ENCODE measurements around the gene ABHD3.
"Not testable (repeated sequence)": the region's sequence is repeated elsewhere in the genome, so short reads cannot be mapped to it uniquely, and the experiment has no call there.

Gene ABHD3

DNA sequence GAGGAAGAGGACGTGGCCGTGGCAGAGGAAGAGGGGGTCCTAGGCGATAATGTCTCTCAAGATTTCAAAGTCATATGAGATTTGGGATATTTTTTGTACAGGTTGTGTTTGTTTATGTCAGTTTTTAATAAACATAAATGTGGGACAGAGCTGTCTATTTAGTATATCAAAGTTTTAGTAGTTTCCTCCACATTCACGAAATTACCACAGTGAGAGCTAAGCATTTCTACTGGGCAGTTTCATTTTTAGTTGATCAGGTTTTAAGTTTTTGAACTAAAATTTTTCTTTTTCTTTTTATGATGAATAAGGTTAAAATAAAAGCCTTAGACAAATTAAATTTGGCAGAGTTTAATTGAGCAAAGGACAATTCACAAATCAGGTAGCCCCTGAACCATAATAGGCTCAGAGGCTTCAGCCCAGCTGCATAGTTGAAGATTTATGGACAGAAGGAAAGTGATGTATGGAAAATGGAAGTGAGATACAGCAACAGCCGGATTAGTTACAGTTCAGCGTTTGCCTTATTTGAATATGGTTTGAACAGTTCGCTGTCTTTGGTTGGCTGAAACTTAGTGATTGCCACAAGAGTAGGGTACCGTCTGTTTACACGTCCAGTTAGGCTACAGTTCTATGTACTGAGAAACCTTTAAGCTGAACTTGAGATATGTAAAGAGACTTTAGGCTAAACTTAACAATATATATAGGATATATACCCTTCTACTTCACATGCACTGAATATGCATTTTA lies 75.3 kb downstream of the ABHD3 start:
- H3K4me1 ChIP-seq (ENCODE audit: control insufficient read depth, insufficient read depth, low read length, poor library complexity, severe bottlenecking) = peaks cover 12% of the 10 kb centered on the region
- DNase-seq = no peak
- no peaks in the 10 kb centered on the region for H3K9me3 ChIP-seq (ENCODE audit: control insufficient read depth, low read length)
- no peak overlapping the region for H3K4me3 ChIP-seq (ENCODE audit: insufficient read depth, low read depth, low read length, poor library complexity, severe bottlenecking)
- H3K36me3 ChIP-seq (ENCODE audit: control insufficient read depth, insufficient read depth, low read length) = peaks cover 36% of the 10 kb centered on the region
- no peaks in the 10 kb centered on the region for H3K27me3 ChIP-seq (replicated peaks; ENCODE audit: control insufficient read depth, insufficient read depth, low read length, poor library complexity, severe bottlenecking)
- H3K27ac ChIP-seq (ENCODE audit: insufficient read depth, low read length, poor library complexity, severe bottlenecking) = no peak overlapping the region

DNA sequence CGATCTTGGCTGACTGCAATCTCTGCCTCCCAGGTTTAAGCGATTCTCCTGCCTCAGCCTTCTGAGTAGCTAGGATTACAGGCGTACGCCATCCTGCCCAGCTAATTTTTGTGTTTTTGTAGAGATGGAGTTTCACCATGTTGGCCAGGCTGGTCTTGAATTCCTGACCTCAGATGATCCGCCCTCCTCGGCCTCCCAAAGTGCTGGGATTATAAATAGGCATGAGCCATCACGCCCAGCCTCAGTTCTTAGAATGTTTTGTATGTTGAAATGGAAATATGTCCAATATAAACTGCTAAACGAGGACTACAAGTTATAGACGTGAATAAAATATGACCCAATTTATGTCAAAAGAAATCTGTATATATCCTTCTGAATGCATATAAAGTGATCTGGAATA lies 82.9 kb downstream of the ABHD3 start:
- H3K4me3 ChIP-seq (ENCODE audit: insufficient read depth, low read depth, low read length, poor library complexity, severe bottlenecking); H3K27me3 ChIP-seq (replicated peaks; ENCODE audit: control insufficient read depth, insufficient read depth, low read length, poor library complexity, severe bottlenecking); H3K27ac ChIP-seq (ENCODE audit: insufficient read depth, low read length, poor library complexity, severe bottlenecking); H3K9me3 ChIP-seq (ENCODE audit: control insufficient read depth, low read length); H3K4me1 ChIP-seq (ENCODE audit: control insufficient read depth, insufficient read depth, low read length, poor library complexity, severe bottlenecking); DNase-seq: not testable (repeated sequence)
- H3K36me3 ChIP-seq (ENCODE audit: control insufficient read depth, insufficient read depth, low read length) = peaks cover 28% of the 10 kb centered on the region

DNA sequence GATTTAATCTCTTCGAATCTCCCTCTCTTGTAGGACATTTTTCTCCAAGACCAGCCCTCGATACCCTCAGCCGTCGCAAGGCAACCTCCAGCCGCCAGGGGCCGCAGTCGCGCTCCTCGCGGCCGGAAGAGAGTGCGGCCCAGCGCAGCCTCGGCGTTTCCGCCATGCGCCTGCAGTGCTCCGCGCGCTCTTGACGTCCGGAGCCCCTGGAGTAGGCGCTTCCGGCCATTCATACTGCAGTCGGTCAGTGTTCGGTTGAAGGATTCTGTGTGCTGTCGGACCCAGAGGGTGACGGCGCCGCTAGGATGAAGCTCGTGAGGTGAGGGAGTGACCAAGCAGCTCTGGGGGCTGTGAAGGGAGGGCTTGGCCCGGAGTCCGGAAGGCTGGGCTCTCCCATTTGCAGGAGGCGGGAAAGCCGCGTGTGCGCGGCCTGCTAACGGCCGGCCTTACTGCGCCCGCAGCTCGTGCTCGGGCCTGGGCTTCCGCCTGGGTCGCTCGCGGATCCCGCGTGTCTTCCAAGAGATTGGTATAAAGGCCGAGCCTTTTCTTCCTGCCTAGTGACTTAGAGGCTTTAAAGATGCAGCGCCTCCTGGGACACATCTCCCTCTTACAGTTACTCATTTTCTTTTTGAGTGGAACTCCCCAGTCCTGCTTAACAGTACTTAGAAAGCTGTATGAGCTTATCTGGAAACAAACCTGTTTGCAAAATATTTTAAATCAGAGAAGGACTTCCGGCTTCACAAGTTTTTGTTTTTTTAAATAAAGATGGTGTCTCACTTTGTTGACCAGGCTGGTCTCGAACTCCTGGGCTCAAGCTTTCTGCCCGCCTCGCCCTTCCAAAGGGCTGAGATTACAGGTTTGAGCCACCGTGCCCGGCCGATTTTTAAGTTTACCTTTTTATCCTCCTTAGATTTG lies 92.2 kb downstream of the ABHD3 start, which contains the start of gene SNRPD1:
TSS of gene SNRPD1 (plus strand) at position 190 of the 915 bp plus-strand sequence. CDS start at position 306, 116 bp downstream.
- no peaks in the 10 kb centered on the region for H3K4me1 ChIP-seq (ENCODE audit: control insufficient read depth, insufficient read depth, low read length, poor library complexity, severe bottlenecking)
- H3K27ac ChIP-seq (ENCODE audit: insufficient read depth, low read length, poor library complexity, severe bottlenecking) = peak within 1 kb of the TSS; percentile 93
- H3K27me3 ChIP-seq (replicated peaks; ENCODE audit: control insufficient read depth, insufficient read depth, low read length, poor library complexity, severe bottlenecking) = no peaks in the 10 kb centered on the region
- no peaks in the 10 kb centered on the region for H3K36me3 ChIP-seq (ENCODE audit: control insufficient read depth, insufficient read depth, low read length)
- H3K9me3 ChIP-seq (ENCODE audit: control insufficient read depth, low read length) = no peaks in the 10 kb centered on the region
- H3K4me3 ChIP-seq (ENCODE audit: insufficient read depth, low read depth, low read length, poor library complexity, severe bottlenecking) = peak within 1 kb of the TSS; percentile 83
- peak; percentile 66 to 77 (median 76) for DNase-seq

DNA sequence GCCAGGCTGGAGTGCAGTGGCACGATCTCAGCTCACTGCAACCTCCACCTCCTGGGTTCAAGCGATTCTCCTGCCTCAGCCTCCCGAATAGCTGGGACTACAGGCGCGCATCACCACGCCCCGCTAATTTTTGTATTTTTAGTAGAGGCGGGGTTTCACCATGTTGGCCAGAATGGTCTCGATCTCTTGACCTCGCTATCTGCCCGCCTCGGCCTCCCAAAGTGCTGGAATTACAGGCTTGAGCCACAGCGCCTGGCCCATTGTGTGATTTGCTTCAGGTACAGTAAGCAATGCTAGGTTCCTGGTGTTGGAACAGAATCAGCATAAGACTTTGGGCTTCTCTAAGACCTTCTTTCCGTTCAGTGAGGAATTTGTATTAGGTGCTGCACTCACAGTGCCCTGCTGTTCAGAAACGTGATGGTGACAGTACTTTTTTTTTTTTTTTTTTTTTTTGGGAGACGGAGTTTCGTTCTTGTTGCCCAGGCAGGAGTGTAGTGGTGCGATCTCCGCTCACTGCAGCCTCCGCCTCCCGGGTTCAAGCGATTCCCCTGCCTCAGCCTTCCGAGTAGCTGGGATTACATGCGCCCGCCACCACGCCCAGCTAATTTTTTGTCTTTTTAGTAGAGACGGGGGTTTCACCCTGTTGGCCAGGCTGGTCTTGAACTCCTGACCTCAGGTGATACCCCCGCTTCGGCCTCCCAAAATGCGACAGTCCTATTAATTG lies 93.0 kb downstream of the ABHD3 start:
- peak overlapping the region; percentile 83 for H3K4me3 ChIP-seq (ENCODE audit: insufficient read depth, low read depth, low read length, poor library complexity, severe bottlenecking)
- H3K27ac ChIP-seq (ENCODE audit: insufficient read depth, low read length, poor library complexity, severe bottlenecking) = peak overlapping the region; percentile 93
- not testable (repeated sequence) for H3K27me3 ChIP-seq (replicated peaks; ENCODE audit: control insufficient read depth, insufficient read depth, low read length, poor library complexity, severe bottlenecking); H3K9me3 ChIP-seq (ENCODE audit: control insufficient read depth, low read length); H3K36me3 ChIP-seq (ENCODE audit: control insufficient read depth, insufficient read depth, low read length); H3K4me1 ChIP-seq (ENCODE audit: control insufficient read depth, insufficient read depth, low read length, poor library complexity, severe bottlenecking); DNase-seq

DNA sequence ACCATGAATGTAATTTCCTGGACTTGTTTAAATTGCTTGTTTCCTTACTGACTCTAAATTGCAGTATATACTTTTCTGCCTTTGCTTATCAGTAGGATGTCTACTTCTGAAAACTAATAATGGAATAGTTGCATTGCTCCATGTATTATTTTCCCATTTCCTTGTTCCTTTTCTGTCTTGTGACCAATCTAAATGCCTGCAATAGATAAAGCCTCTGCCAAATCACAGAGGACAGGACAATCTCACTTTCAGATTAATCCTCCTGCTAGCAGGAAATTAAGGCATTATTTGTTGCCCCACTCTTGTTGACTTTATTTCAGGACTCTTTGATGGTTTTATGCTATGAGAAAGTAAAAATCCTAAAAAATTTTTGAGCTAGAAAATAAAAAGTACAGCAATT lies 99.4 kb downstream of the ABHD3 start:
- Histone ChIP-seq H3K27ac (ENCODE audit: insufficient read depth, low read length, poor library complexity, severe bottlenecking) (peak overlapping the region; percentile 23), H3K9me3 (ENCODE audit: control insufficient read depth, low read length) (no peaks in the 10 kb centered on the region), H3K4me3 (ENCODE audit: insufficient read depth, low read depth, low read length, poor library complexity, severe bottlenecking) (no peak overlapping the region), H3K36me3 (ENCODE audit: control insufficient read depth, insufficient read depth, low read length) (no peaks in the 10 kb centered on the region), H3K27me3 (replicated peaks; ENCODE audit: control insufficient read depth, insufficient read depth, low read length, poor library complexity, severe bottlenecking) (no peaks in the 10 kb centered on the region), H3K4me1 (ENCODE audit: control insufficient read depth, insufficient read depth, low read length, poor library complexity, severe bottlenecking) (no peaks in the 10 kb centered on the region)
- no peak for DNase-seq

DNA sequence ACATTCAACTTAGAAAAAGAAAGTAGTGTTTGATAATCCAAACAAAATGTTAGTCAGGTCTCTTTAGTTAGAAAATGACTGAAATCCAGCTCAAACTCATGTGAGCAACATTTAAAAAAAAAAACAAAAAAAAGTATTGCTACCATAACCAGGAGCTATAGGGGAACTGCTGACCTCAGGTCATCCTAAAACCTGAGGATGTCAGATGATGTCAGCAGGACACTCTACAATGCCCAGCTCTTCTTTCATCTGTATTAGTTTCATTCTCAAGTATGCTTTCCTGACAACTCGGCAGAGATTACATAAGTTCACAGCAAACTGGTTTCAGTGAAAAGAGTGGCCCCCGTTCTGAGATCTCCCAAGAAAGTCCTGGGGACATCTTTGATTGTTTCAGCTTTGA lies 99.9 kb downstream of the ABHD3 start:
- no peaks in the 10 kb centered on the region for H3K27me3 ChIP-seq (replicated peaks; ENCODE audit: control insufficient read depth, insufficient read depth, low read length, poor library complexity, severe bottlenecking)
- no peak for DNase-seq
- peaks cover under 1% of the 10 kb centered on the region for H3K4me1 ChIP-seq (ENCODE audit: control insufficient read depth, insufficient read depth, low read length, poor library complexity, severe bottlenecking)
- H3K27ac ChIP-seq (ENCODE audit: insufficient read depth, low read length, poor library complexity, severe bottlenecking) = no peak overlapping the region
- no peak overlapping the region for H3K4me3 ChIP-seq (ENCODE audit: insufficient read depth, low read depth, low read length, poor library complexity, severe bottlenecking)
- H3K9me3 ChIP-seq (ENCODE audit: control insufficient read depth, low read length) = no peaks in the 10 kb centered on the region
- H3K36me3 ChIP-seq (ENCODE audit: control insufficient read depth, insufficient read depth, low read length) = no peaks in the 10 kb centered on the region

DNA sequence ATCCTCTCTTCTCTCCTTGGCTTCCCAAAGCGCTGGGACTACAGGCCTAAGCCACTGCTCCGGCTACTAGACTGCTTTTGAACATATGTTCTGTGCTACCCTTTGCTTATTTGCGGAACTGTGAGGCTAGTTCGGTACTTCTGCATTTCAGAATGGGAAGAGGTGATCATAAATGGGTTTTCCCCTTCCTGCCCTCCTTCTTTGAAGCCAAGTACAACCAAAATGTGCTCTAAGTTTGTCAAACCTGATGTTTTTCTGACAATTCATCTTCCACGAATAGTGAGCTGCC lies 102.3 kb downstream of the ABHD3 start:
- DNase-seq = no peak
- no peaks in the 10 kb centered on the region for H3K9me3 ChIP-seq (ENCODE audit: control insufficient read depth, low read length)
- H3K4me1 ChIP-seq (ENCODE audit: control insufficient read depth, insufficient read depth, low read length, poor library complexity, severe bottlenecking) = peaks cover 9% of the 10 kb centered on the region
- no peak overlapping the region for H3K27ac ChIP-seq (ENCODE audit: insufficient read depth, low read length, poor library complexity, severe bottlenecking)
- no peaks in the 10 kb centered on the region for H3K36me3 ChIP-seq (ENCODE audit: control insufficient read depth, insufficient read depth, low read length)
- no peak overlapping the region for H3K4me3 ChIP-seq (ENCODE audit: insufficient read depth, low read depth, low read length, poor library complexity, severe bottlenecking)
- no peaks in the 10 kb centered on the region for H3K27me3 ChIP-seq (replicated peaks; ENCODE audit: control insufficient read depth, insufficient read depth, low read length, poor library complexity, severe bottlenecking)

Data from effector memory CD4-positive, alpha-beta T cell (primary cell).